Panc1 (cell line): ENCODE measurements around the gene OTOF.

Source experiments
- POLR2AphosphoS5 ChIP-seq: IDR thresholded peaks from 2 replicates; pipeline ENCODE4 v1.6.1; 2012; ENCODE audit warnings: mild to moderate bottlenecking, low read depth, low read length, moderate library complexity
- TCF7L2 ChIP-seq: IDR thresholded peaks from 2 replicates; pipeline ENCODE4 v1.6.1; 2011; ENCODE audit warnings: mild to moderate bottlenecking, low read depth, low read length, inconsistent platforms
- TF ChIP-seq, protein P1 (sequence below): fragments of 450-650 bp; IDR thresholded peaks from 2 replicates; pipeline ENCODE4 v1.5.1; 2017; ENCODE audit warnings: mild to moderate bottlenecking
- TF ChIP-seq, protein P2 (sequence below), 2 experiments: IDR thresholded peaks; 2 replicates each; pipeline ENCODE4 v1.6.1; 2011 to 2012; ENCODE audit warnings: low read depth in 2 of 2, control low read depth in 1 of 2, low read length in 1 of 2, mild to moderate bottlenecking in 1 of 2, moderate library complexity in 1 of 2; ENCODE audit not compliant: insufficient read depth in 1 of 2

DNA sequence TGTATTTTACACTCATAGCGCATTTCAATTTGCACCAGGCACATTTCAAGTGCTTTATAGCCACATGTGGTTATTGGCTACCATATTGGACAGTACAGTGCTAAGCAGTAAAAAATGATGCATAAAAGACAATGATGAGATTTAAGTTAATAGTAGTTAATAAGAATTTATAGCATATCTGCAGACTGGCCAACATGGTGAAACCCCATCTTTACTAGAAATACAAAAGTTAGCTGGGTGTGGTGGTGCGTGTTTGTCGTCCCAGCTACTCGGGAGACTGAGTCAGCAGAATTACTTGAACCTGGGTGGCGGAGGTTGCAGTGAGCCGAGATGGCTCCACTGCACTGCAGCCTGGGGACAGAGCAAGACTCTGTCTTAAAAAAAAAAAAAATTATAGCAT is 66.5 kb downstream of the OTOF start:
- TF ChIP-seq, protein P1, sequence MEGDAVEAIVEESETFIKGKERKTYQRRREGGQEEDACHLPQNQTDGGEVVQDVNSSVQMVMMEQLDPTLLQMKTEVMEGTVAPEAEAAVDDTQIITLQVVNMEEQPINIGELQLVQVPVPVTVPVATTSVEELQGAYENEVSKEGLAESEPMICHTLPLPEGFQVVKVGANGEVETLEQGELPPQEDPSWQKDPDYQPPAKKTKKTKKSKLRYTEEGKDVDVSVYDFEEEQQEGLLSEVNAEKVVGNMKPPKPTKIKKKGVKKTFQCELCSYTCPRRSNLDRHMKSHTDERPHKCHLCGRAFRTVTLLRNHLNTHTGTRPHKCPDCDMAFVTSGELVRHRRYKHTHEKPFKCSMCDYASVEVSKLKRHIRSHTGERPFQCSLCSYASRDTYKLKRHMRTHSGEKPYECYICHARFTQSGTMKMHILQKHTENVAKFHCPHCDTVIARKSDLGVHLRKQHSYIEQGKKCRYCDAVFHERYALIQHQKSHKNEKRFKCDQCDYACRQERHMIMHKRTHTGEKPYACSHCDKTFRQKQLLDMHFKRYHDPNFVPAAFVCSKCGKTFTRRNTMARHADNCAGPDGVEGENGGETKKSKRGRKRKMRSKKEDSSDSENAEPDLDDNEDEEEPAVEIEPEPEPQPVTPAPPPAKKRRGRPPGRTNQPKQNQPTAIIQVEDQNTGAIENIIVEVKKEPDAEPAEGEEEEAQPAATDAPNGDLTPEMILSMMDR = no peak
- TF ChIP-seq POLR2AphosphoS5 = no peak
- TF ChIP-seq, protein P2, sequence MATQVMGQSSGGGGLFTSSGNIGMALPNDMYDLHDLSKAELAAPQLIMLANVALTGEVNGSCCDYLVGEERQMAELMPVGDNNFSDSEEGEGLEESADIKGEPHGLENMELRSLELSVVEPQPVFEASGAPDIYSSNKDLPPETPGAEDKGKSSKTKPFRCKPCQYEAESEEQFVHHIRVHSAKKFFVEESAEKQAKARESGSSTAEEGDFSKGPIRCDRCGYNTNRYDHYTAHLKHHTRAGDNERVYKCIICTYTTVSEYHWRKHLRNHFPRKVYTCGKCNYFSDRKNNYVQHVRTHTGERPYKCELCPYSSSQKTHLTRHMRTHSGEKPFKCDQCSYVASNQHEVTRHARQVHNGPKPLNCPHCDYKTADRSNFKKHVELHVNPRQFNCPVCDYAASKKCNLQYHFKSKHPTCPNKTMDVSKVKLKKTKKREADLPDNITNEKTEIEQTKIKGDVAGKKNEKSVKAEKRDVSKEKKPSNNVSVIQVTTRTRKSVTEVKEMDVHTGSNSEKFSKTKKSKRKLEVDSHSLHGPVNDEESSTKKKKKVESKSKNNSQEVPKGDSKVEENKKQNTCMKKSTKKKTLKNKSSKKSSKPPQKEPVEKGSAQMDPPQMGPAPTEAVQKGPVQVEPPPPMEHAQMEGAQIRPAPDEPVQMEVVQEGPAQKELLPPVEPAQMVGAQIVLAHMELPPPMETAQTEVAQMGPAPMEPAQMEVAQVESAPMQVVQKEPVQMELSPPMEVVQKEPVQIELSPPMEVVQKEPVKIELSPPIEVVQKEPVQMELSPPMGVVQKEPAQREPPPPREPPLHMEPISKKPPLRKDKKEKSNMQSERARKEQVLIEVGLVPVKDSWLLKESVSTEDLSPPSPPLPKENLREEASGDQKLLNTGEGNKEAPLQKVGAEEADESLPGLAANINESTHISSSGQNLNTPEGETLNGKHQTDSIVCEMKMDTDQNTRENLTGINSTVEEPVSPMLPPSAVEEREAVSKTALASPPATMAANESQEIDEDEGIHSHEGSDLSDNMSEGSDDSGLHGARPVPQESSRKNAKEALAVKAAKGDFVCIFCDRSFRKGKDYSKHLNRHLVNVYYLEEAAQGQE (IDR thresholded peaks at IDR 0.05; ENCODE audit: insufficient read depth in 1 of 2, low read depth in 2 of 2, low read length in 1 of 2) = no peak
- no peak for TF ChIP-seq TCF7L2
